AG04450 (cell line): Measurements from ENCODE around the gene APMAP. TPM values are rescaled to one million over a fixed set of nuclear protein-coding genes. Genes with fewer than 3 reads are reported as not detected.

Source experiments
- CTCF ChIA-PET: fragments of 300-600, 350-600 bp; formaldehyde crosslinking; extraction: SDS; loops from one replicate; lab custom pipeline; 2022; ENCODE audit warnings: antibody characterized with exemption, inconsistent platforms; lab: Charles Lee
- POLR2A ChIA-PET: fragments of 350-600 bp; formaldehyde crosslinking; extraction: SDS; loops from one replicate; lab custom pipeline; 2021; ENCODE audit warnings: antibody characterized with exemption, inconsistent platforms; lab: Yijun Ruan, JAX
- DNase-seq: peaks from one replicate; pipeline ENCODE4 v3.0.0-alpha.2; 2011; ENCODE audit warnings: low read depth, low spot score
- H3K27ac ChIP-seq: one replicate; pipeline ENCODE4 v1.5.1; 2012; ENCODE audit warnings: low read depth, low read length, control low read depth
- H3K27me3 ChIP-seq: one replicate; pipeline ENCODE4 v1.6.0; 2012; ENCODE audit warnings: low read length; ENCODE audit not compliant: control insufficient read depth, insufficient read depth
- H3K4me3 ChIP-seq: 2 replicates; pipeline ENCODE4 v1.5.1; 2011; ENCODE audit warnings: mild to moderate bottlenecking, low read depth, low read length, control low read depth
- H3K9me3 ChIP-seq: 2 replicates; pipeline ENCODE4 v1.5.1; 2012; ENCODE audit warnings: low read length; ENCODE audit not compliant: control insufficient read depth, insufficient read depth
- polyA plus RNA-seq: library from polyadenylated mRNA; depleted of rRNA; stranded (reverse); fragments of >200 nt; gene quantifications from 2 replicates; pipeline ENCODE4 v1.2.3, GENCODE V29; 2011
- TF ChIP-seq, protein P1 (sequence below): IDR thresholded peaks from 2 replicates; pipeline ENCODE4 v1.5.1; 2011; ENCODE audit warnings: low read depth, low read length, control low read depth, inconsistent platforms

Gene APMAP
- polyA plus RNA-seq, 1 experiment, result 94.5 TPM

DNA sequence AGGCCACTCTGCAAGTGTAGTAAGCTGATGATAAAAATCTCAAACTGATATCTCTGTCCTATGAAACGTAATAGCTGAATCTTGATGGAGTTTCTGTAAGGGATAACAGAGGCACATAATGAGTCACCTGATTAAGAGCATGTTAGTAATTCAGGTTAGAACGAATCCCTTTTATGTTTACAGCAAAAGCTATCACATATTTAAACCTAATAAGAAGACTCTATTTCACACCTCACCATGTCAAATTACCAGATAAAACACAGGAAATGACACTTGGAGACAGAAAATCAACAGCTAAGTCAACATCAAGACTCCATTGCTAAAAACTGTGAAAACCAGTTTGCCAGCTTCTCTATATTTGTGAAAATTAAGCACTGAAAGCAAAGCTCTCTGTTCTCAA lies 31.7 kb downstream of the APMAP start:
- Histone ChIP-seq H3K27me3 (no peaks in the 10 kb centered on the region), H3K9me3 (no peaks in the 10 kb centered on the region), H3K27ac (no peak overlapping the region), H3K4me3 (no peak overlapping the region)
- no peak for DNase-seq
- ChIA-PET POLR2A (no interaction called here), CTCF (interaction anchor here (0.6 kb wide), 1 partner anchor 438 kb away, joined by 3 read pairs; no protein-coding TSS in a partner anchor)
- TF ChIP-seq, protein P1, sequence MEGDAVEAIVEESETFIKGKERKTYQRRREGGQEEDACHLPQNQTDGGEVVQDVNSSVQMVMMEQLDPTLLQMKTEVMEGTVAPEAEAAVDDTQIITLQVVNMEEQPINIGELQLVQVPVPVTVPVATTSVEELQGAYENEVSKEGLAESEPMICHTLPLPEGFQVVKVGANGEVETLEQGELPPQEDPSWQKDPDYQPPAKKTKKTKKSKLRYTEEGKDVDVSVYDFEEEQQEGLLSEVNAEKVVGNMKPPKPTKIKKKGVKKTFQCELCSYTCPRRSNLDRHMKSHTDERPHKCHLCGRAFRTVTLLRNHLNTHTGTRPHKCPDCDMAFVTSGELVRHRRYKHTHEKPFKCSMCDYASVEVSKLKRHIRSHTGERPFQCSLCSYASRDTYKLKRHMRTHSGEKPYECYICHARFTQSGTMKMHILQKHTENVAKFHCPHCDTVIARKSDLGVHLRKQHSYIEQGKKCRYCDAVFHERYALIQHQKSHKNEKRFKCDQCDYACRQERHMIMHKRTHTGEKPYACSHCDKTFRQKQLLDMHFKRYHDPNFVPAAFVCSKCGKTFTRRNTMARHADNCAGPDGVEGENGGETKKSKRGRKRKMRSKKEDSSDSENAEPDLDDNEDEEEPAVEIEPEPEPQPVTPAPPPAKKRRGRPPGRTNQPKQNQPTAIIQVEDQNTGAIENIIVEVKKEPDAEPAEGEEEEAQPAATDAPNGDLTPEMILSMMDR, result no peak

DNA sequence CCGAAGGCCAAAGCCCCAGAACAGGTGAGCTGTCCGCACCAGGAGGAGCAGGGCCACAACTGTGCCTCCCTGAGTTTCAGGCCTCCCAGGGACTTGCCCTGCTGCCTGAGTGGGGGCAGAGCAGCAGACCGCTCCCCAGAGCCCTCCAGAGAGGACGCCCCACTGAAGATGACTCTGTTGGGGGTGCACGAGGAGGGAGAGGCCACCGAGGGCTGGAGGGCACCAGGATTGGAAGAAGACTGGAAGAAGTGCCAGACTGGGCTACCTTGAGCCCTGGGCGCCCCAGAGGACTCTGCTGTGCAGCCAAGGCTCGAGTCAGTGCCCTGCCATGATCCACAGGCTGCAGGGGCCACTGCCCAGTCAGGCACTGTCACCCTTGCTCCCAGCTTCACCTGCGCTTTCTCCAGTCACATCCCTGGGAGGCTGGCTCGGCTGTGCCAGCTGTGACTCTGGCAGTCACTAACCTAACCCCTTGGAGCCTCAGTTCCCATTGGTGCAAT lies 32.2 kb downstream of the APMAP start:
- Histone ChIP-seq H3K4me3 (no peak overlapping the region), H3K27ac (no peak overlapping the region), H3K27me3 (no peaks in the 10 kb centered on the region), H3K9me3 (no peaks in the 10 kb centered on the region)
- POLR2A ChIA-PET, result no interaction called here
- CTCF ChIA-PET, result interaction anchor here (0.6 kb wide), 1 partner anchor 439 kb away, joined by 3 read pairs; no protein-coding TSS in a partner anchor
- no peak for DNase-seq
- TF ChIP-seq, protein P1, result no peak

DNA sequence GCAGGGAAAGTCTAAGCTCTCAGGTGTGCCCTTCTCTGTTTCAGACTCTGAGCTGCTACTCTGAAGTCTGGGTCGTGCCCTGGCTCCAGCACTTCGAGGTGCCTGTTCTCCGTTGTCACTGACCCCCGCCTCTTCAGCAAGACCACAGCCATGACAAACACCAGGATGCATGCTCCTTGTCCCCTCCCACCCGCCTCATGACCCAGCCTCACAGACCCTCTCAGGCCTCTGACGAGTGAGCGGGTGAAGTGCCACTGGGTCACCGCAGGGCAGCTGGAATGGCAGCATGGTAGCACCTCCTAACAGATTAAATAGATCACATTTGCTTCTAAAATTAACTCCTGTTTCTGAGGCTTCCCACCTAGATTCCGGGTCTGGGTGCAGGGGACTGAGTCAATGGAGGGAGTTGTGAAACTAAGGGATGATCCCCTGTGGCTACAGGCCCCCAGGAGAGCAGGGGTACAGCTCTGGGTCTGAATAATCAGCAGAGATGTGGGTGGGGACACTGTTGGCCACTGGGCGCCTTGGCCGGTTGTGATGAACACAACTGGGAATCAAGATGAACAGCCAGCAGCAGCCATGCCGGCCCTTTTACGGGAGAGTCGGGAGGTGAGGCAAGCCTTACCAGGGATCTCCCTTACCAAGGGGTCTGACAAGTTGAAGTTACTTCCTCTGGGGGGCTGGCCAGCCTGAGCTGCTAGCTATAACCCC lies 32.8 kb downstream of the APMAP start:
- H3K9me3 ChIP-seq, result no peaks in the 10 kb centered on the region
- H3K4me3 ChIP-seq, result no peak overlapping the region
- no peak for DNase-seq
- no peak overlapping the region for H3K27ac ChIP-seq
- TF ChIP-seq, protein P1, result no peak
- CTCF ChIA-PET, result no interaction called here
- H3K27me3 ChIP-seq, result no peaks in the 10 kb centered on the region
- POLR2A ChIA-PET, result no interaction called here

DNA sequence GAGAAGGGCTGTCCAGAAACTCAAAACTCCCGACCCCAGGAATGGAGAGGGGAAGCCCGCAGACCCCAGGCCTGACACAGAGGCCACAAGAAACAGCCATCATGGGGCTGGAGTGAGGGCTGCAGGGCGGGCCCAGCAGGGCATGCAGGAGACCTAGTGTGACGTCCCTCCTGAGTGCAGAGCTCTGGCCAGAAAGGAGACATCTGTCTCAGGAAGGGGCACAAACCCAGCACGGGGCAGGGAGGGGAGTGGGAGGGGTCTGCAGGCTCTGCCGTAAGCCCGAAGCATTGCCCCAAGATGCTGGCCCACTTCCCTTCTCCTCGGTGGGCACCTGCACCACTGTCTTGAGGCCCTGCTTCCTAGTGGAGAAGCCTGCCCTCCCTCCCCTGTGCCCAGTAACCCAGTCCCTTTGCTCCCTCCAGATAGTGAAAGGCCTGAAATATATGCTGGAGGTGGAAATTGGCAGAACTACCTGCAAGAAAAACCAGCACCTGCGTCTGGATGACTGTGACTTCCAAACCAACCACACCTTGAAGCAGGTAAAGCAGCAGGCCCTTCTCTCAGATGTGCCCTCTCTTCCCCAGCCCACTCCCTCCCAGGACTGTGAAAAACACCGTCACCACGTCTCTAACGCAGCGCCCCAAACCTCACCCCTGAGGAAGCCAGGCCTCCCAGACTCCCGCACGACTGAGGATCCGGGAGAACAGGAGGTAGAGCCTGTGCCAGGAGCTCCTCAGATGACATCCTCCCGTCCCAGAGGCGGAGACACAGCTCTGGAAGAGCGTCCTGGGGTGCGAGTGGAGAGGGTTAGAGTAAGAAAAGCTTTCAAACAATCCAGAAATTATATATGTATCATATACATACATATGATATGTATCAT lies 33.8 kb downstream of the APMAP start:
- POLR2A ChIA-PET, result no interaction called here
- TF ChIP-seq, protein P1, result no peak
- CTCF ChIA-PET, result no interaction called here
- no peak for DNase-seq
- Histone ChIP-seq H3K27me3 (no peaks in the 10 kb centered on the region), H3K4me3 (no peak overlapping the region), H3K27ac (no peak overlapping the region), H3K9me3 (no peaks in the 10 kb centered on the region)
